Astrocyte (in vitro differentiated cells and primary cell): ENCODE measurements around the gene ECSCR. TPM values are rescaled to one million over a fixed set of nuclear protein-coding genes. Genes with fewer than 3 reads are reported as not detected.

ENCODE experiments used
- DNase-seq: peaks from one replicate; pipeline ENCODE4 v3.0.0-alpha.2; 2010; ENCODE audit warnings: low read depth
- FAIRE-seq: peaks from 2 replicates; lab custom pipeline; 2011; peaks lifted over from hg19 to GRCh38; lab: Jason Lieb, UNC
- H2AFZ ChIP-seq: 2 replicates; pipeline ENCODE4 v1.6.0; 2012; ENCODE audit warnings: low read depth, low read length, inconsistent platforms
- H3K27ac ChIP-seq: 2 replicates; pipeline ENCODE4 v1.5.1; 2011; ENCODE audit warnings: low read depth, low read length, inconsistent platforms
- H3K27me3 ChIP-seq: 2 replicates; pipeline ENCODE4 v1.6.0; 2011; ENCODE audit warnings: low read length, inconsistent platforms; ENCODE audit not compliant: insufficient read depth
- H3K36me3 ChIP-seq: 2 replicates; pipeline ENCODE4 v1.5.1; 2011; ENCODE audit warnings: low read length, inconsistent platforms; ENCODE audit not compliant: insufficient read depth
- H3K4me1 ChIP-seq: 2 replicates; pipeline ENCODE4 v1.5.1; 2011; ENCODE audit warnings: low read length, inconsistent platforms; ENCODE audit not compliant: insufficient read depth
- H3K4me2 ChIP-seq: 2 replicates; pipeline ENCODE4 v1.6.0; 2012; ENCODE audit warnings: low read length, inconsistent platforms
- H3K4me3 ChIP-seq: 2 replicates; pipeline ENCODE4 v1.5.1; 2011; ENCODE audit warnings: low read depth, mild to moderate bottlenecking, low read length, inconsistent platforms; ENCODE audit not compliant: insufficient read depth
- H3K79me2 ChIP-seq: 2 replicates; pipeline ENCODE4 v1.6.0; 2012; ENCODE audit warnings: mild to moderate bottlenecking, low read length, inconsistent platforms; ENCODE audit not compliant: insufficient read depth
- H3K9ac ChIP-seq: 2 replicates; pipeline ENCODE4 v1.6.0; 2012; ENCODE audit warnings: mild to moderate bottlenecking, low read length, inconsistent platforms
- H3K9me3 ChIP-seq: 2 replicates; pipeline ENCODE4 v1.5.1; 2012; ENCODE audit warnings: low read depth, mild to moderate bottlenecking, low read length, inconsistent platforms; ENCODE audit not compliant: insufficient read depth
- H4K20me1 ChIP-seq: 2 replicates; pipeline ENCODE4 v1.6.0; 2012; ENCODE audit warnings: low read length, inconsistent platforms; ENCODE audit not compliant: insufficient read depth
- H3K27ac Mint-ChIP-seq: one replicate; pipeline ENCODE4 v1.8.0; 2021; ENCODE audit warnings: mild to moderate bottlenecking, mixed read lengths; ENCODE audit not compliant: unreplicated experiment
- H3K27me3 Mint-ChIP-seq: one replicate; pipeline ENCODE4 v1.8.0; 2021; ENCODE audit warnings: low read depth, mixed read lengths; ENCODE audit not compliant: unreplicated experiment
- H3K36me3 Mint-ChIP-seq: one replicate; pipeline ENCODE4 v1.8.0; 2021; ENCODE audit warnings: low read depth, mixed read lengths; ENCODE audit not compliant: unreplicated experiment
- H3K4me1 Mint-ChIP-seq: one replicate; pipeline ENCODE4 v1.8.0; 2021; ENCODE audit warnings: low read depth, mixed read lengths; ENCODE audit not compliant: unreplicated experiment
- H3K4me3 Mint-ChIP-seq: one replicate; pipeline ENCODE4 v1.8.0; 2021; ENCODE audit warnings: mild to moderate bottlenecking, moderate library complexity, mixed read lengths; ENCODE audit not compliant: unreplicated experiment
- H3K9me3 Mint-ChIP-seq: one replicate; pipeline ENCODE4 v1.8.0; 2021; ENCODE audit warnings: mild to moderate bottlenecking, mixed read lengths; ENCODE audit not compliant: unreplicated experiment
- EZH2 ChIP-seq: IDR thresholded peaks from 2 replicates; pipeline ENCODE4 v1.6.1; 2012; ENCODE audit warnings: mild to moderate bottlenecking, low read length, inconsistent platforms; ENCODE audit not compliant: insufficient read depth
- total RNA-seq: library from RNA; stranded (reverse); gene quantifications from 2 replicates; pipeline ENCODE4 v1.2.1, GENCODE V29; 2021
- TF ChIP-seq, protein P1 (sequence below): IDR thresholded peaks from 2 replicates; pipeline ENCODE4 v1.5.1; 2011; ENCODE audit warnings: low read depth, mild to moderate bottlenecking, inconsistent platforms, low read length, moderate library complexity; ENCODE audit not compliant: insufficient read depth

ECSCR gene
- total RNA-seq, 1 donor from 2014 or later: 1.00 TPM

DNA sequence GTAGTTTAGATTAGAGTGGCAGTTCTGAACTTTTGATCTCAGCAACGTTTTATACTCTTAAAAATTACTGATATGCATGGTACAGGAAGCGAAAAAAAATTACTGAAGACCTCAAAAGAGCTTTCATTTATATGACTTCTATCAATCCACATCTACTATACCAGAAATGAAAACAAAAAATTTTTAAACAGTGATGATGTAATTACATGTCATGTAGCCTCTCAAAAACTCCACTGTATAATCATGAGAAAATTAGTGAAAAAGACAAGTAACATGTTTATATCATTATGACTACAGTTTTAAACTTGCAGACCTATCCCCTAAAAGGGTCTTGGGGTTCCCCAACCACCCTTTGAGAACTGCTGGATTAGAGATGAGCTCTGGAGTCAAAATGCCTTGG, 32.5 kb downstream of the ECSCR start:
- FAIRE-seq (no peak), DNase-seq (no peak)
- peaks cover 10% of the 10 kb centered on the region for H3K4me1 Mint-ChIP-seq
- no peak overlapping the region for H3K4me3 ChIP-seq
- no peaks in the 10 kb centered on the region for H4K20me1 ChIP-seq
- H3K27me3 Mint-ChIP-seq: no peaks in the 10 kb centered on the region
- H3K9me3 ChIP-seq: no peaks in the 10 kb centered on the region
- H3K27ac Mint-ChIP-seq: no peak overlapping the region
- H3K9me3 Mint-ChIP-seq: no peaks in the 10 kb centered on the region
- H2AFZ ChIP-seq: no peak overlapping the region
- peaks cover 8% of the 10 kb centered on the region for H3K4me1 ChIP-seq
- H3K36me3 Mint-ChIP-seq: peaks cover 3% of the 10 kb centered on the region
- TF ChIP-seq, protein P1, sequence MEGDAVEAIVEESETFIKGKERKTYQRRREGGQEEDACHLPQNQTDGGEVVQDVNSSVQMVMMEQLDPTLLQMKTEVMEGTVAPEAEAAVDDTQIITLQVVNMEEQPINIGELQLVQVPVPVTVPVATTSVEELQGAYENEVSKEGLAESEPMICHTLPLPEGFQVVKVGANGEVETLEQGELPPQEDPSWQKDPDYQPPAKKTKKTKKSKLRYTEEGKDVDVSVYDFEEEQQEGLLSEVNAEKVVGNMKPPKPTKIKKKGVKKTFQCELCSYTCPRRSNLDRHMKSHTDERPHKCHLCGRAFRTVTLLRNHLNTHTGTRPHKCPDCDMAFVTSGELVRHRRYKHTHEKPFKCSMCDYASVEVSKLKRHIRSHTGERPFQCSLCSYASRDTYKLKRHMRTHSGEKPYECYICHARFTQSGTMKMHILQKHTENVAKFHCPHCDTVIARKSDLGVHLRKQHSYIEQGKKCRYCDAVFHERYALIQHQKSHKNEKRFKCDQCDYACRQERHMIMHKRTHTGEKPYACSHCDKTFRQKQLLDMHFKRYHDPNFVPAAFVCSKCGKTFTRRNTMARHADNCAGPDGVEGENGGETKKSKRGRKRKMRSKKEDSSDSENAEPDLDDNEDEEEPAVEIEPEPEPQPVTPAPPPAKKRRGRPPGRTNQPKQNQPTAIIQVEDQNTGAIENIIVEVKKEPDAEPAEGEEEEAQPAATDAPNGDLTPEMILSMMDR: no peak
- no peak for TF ChIP-seq EZH2
- no peaks in the 10 kb centered on the region for H3K79me2 ChIP-seq
- no peaks in the 10 kb centered on the region for H3K27me3 ChIP-seq
- no peak overlapping the region for H3K27ac ChIP-seq
- H3K4me3 Mint-ChIP-seq: no peak overlapping the region
- H3K36me3 ChIP-seq: peaks cover 4% of the 10 kb centered on the region
- H3K9ac ChIP-seq: no peak overlapping the region
- no peak overlapping the region for H3K4me2 ChIP-seq

DNA sequence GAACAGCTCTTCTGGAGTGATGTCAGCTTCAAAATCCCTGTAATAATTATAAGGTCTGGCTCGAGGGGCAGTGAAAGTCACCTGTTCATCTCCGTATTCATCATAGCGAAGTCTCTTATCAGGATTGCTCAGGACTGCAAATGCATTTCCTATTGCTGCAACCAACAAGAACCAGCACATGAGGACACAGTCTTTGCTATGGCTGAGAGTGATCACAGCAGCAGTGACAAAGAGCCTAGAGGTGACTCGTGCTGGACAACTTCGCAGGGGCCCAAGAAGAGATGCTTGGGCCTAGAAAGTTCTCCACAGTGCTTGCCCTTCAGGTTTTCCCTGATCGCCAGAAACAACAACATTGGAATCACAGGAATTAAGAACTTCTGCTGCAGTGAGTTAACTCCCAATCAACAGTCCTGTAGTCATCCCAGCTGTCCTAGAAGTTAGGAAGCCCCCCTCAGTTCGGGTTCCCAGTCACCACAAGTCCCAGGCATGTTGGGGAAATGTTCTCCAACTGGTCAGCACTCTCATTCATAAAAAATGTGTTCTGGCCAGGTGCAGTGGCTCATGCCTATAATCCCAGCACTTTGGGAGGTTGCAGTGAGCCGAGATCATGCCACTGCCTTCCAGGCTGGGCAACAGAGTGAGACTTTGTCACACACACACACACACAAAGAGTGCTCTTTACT, 36.2 kb downstream of the ECSCR start:
- Histone ChIP-seq H3K4me2 (no peak overlapping the region), H4K20me1 (no peaks in the 10 kb centered on the region), H3K9ac (no peak overlapping the region), H3K27ac (no peak overlapping the region), H3K27me3 (no peaks in the 10 kb centered on the region), H3K9me3 (no peaks in the 10 kb centered on the region), H2AFZ (no peak overlapping the region), H3K79me2 (no peaks in the 10 kb centered on the region), H3K4me1 (peaks cover 8% of the 10 kb centered on the region), H3K4me3 (no peak overlapping the region), H3K36me3 (peaks cover 4% of the 10 kb centered on the region)
- Mint-ChIP-seq H3K4me3 (no peak overlapping the region), H3K27ac (peak overlapping the region; percentile 59), H3K36me3 (peaks cover 7% of the 10 kb centered on the region), H3K9me3 (no peaks in the 10 kb centered on the region), H3K4me1 (peaks cover 10% of the 10 kb centered on the region), H3K27me3 (no peaks in the 10 kb centered on the region)
- FAIRE-seq: no peak
- DNase-seq: peak; percentile 76
- TF ChIP-seq, protein P1: no peak
- TF ChIP-seq EZH2: no peak

DNA sequence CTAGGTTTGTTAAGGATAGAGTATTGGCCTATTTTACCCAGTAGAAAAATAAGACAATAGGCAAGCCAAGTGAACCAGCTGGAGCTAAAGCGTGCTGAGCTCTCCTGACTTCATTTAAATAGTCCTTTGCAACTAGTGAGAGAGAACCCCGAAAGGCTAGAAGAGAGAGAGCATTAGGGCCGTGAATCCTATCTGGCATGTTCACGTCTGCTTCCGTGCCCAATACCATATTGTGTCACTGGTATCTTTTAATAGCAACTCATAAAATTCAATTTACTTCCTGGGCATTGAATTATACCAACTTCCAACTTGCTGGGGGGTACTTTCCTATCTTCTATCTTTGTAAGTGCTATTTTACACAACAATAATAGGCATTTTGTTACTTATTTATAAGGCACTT, 37.0 kb downstream of the ECSCR start:
- Mint-ChIP-seq H3K36me3 (peaks cover 7% of the 10 kb centered on the region), H3K4me1 (peaks cover 10% of the 10 kb centered on the region)

More for the DNA sequence above, 37.0 kb downstream of the ECSCR start:
- TF ChIP-seq, protein P1: no peak
- TF ChIP-seq EZH2: no peak
- H3K27ac ChIP-seq: no peak overlapping the region
- H3K27me3 ChIP-seq: no peaks in the 10 kb centered on the region
- no peak overlapping the region for H3K4me2 ChIP-seq
- Mint-ChIP-seq H3K9me3 (no peaks in the 10 kb centered on the region), H3K27ac (no peak overlapping the region), H3K4me3 (no peak overlapping the region), H3K27me3 (no peaks in the 10 kb centered on the region)
- FAIRE-seq: no peak
- peaks cover 4% of the 10 kb centered on the region for H3K36me3 ChIP-seq
- H3K79me2 ChIP-seq: no peaks in the 10 kb centered on the region
- peaks cover 8% of the 10 kb centered on the region for H3K4me1 ChIP-seq
- H3K4me3 ChIP-seq: no peak overlapping the region
- H3K9ac ChIP-seq: no peak overlapping the region
- no peak overlapping the region for H2AFZ ChIP-seq
- no peaks in the 10 kb centered on the region for H4K20me1 ChIP-seq
- DNase-seq: no peak
- H3K9me3 ChIP-seq: no peaks in the 10 kb centered on the region
